ENCODE results near the gene RAD51B. TPM values are rescaled to one million over a fixed set of nuclear protein-coding genes. Genes with fewer than 3 reads are reported as not detected.

The RAD51B gene
- total and polyA plus RNA-seq, 4 experiments from 2014 or later, result 22.0 to 35.7 (median 31.4) TPM

DNA sequence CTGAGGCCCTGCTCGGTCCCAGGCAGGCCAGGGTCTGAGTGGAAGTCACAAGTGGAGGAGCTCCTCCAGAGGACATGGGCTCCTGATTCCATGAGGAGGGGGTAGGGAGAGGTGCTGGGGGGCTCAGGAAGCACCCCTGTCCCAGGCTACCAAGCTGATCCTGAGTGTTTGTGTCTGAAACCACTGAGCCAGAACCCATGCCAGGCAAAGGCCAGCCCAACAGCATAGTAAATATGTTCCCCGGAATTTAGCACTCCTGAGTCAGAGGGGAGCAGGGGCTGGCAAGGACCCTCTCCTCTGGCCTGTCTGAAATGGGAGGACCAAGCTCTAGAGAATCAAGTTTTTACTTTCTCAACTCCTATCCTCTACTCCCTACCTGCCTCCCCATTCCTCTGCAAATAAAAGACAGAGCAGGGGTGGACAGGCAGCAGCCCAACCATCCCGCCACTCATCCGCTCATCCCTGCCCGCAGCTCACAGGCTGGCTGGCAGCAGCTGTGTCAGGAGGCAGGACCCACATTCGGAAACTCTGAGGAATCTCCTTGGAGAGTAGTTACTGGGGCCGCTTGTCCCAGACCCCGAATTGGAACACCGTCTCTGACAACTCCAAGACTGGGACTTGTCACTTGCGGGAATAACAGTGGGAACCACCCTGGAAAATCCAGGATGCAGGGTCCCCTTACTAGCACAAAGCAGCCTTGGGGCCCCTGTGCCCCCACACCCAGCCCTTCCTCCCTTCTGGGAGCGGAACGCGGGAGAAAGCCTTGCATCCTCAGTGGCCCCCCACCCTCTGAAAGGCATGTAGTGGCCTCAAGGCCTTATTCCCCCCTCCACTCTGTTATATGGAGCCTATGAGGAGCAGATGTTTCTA is 870.7 kb downstream of the RAD51B start:
- Histone ChIP-seq H3K4me3 (ENCODE audit: low read length in 2 of 2) (no peak overlapping the region), H3K9me3 (ENCODE audit: control insufficient read depth in 1 of 2, low read length in 2 of 2) (no peaks in the 10 kb centered on the region), H3K36me3 (ENCODE audit: insufficient read depth, low read length) (no peaks in the 10 kb centered on the region), H3K27me3 (ENCODE audit: insufficient read depth, low read length) (no peaks in the 10 kb centered on the region), H3K4me1 (ENCODE audit: insufficient read depth, low read length) (peaks cover 17% of the 10 kb centered on the region), H3K27ac (ENCODE audit: low read depth, low read length) (no peak overlapping the region)
- ChIA-PET CTCF (ENCODE audit: partially characterized antibody) (interaction anchor here (1.4 kb wide), 1 partner anchor 99 kb away, joined by 4 read pairs; no protein-coding TSS in a partner anchor), POLR2A (ENCODE audit: partially characterized antibody) (interaction anchor here (0.5 to 9.5 kb wide), 2 partner anchors 96 to 451 kb away, joined by 3 to 581 read pairs; partner anchors contain the start of gene ZFP36L1)
- intact Hi-C loops (cut with micrococcal nuclease), result no loop called here
- H3K27me3 Mint-ChIP-seq, result no peaks in the 10 kb centered on the region
- peaks cover 0 to 2% (median 0%) of the 10 kb centered on the region in 8 donors for H3K9me3 Mint-ChIP-seq
- no peak overlapping the region for H3K4me3 Mint-ChIP-seq
- H3K36me3 Mint-ChIP-seq, result peaks cover 0 to 2% of the 10 kb centered on the region in 2 donors
- DNase-seq, result no peak
- H3K4me1 Mint-ChIP-seq, result peaks cover 18 to 26% (median 22%) of the 10 kb centered on the region in 4 donors
- peak overlapping the region in 3 of 7 donors; percentile 32 to 52 (median 35) for H3K27ac Mint-ChIP-seq

DNA sequence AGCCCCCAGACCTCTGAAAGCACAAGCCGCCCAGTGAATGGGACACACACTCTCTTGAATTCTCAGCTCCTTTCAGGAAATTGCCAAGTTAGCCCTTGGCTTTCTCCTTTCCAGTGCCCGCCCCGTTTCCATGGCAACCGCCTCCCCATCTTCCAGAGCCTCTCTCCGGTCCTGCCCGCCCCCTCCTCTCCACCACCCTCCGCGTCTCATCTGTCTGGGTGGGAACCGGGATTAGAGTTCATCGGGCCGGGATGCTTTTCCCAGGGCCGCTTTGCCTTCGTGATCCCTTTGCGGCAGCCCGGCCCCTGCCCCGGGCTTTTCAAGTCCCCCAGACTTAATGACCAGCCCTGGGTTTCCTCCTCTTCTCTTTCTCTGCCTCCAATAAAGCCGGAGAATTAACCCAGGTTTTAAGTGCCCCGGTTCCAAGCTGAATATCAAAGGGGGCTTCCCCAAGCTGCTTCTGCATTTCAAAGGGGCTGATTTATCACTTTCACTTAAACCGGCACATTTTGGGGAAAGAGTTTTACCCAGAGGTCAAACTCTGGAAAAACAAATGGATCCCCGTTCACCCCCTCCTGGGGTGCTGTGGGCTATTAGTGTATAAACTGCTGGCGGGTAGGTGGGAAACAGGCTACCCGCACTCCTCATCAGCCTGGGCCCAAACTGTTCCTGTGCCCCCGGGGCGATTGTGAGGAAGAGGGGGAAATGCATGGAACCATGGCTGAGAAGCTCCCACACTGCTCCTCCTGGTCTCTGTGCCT is 871.6 kb downstream of the RAD51B start:
- Histone ChIP-seq H3K4me1 (ENCODE audit: insufficient read depth, low read length) (peaks cover 8% of the 10 kb centered on the region), H3K4me3 (ENCODE audit: low read length in 2 of 2) (no peak overlapping the region), H3K27me3 (ENCODE audit: insufficient read depth, low read length) (no peaks in the 10 kb centered on the region), H3K9me3 (ENCODE audit: control insufficient read depth in 1 of 2, low read length in 2 of 2) (no peaks in the 10 kb centered on the region), H3K27ac (ENCODE audit: low read depth, low read length) (no peak overlapping the region), H3K36me3 (ENCODE audit: insufficient read depth, low read length) (no peaks in the 10 kb centered on the region)
- intact Hi-C loops (cut with micrococcal nuclease), result no loop called here
- Mint-ChIP-seq H3K4me3 (no peak overlapping the region), H3K36me3 (no peaks in the 10 kb centered on the region), H3K4me1 (peaks cover 12 to 18% (median 16%) of the 10 kb centered on the region in 4 donors), H3K27ac (peak overlapping the region in 1 of 7 donors; percentile 35), H3K9me3 (peaks cover 0 to 2% (median 0%) of the 10 kb centered on the region in 8 donors), H3K27me3 (no peaks in the 10 kb centered on the region)
- DNase-seq, result no peak
- ChIA-PET POLR2A (ENCODE audit: partially characterized antibody) (interaction anchor here (0.9 to 9.5 kb wide), 2 partner anchors 8 to 95 kb away, joined by 4 to 581 read pairs; partner anchors contain the start of gene ZFP36L1), CTCF (ENCODE audit: partially characterized antibody) (no interaction called here)

DNA sequence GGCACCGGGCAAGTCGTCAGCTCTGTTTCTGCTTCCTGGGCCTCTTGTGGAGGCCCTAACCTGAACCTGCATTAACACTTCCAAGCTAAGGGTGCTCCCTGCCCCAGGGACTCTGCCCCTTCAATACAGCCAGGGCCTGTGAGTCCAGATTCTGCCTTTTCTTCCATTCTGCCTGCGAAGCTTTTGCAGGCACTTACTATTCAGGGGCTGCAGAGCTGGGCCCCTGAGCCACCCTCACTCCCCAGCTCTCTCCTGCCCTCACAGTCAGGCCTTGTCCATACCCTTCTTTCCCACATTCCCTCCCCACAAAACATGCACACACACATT is 872.2 kb downstream of the RAD51B start:
- H3K27me3 Mint-ChIP-seq, result no peaks in the 10 kb centered on the region
- no peak overlapping the region for H3K4me3 ChIP-seq (ENCODE audit: low read length in 2 of 2)
- no peaks in the 10 kb centered on the region for H3K36me3 Mint-ChIP-seq
- H3K4me1 Mint-ChIP-seq, result peaks cover 9 to 13% (median 11%) of the 10 kb centered on the region in 4 donors
- no peak overlapping the region for H3K4me3 Mint-ChIP-seq
- ChIA-PET CTCF (ENCODE audit: partially characterized antibody) (no interaction called here), POLR2A (ENCODE audit: partially characterized antibody) (interaction anchor here (0.9 kb wide), 1 partner anchor 9 kb away, joined by 4 read pairs; no protein-coding TSS in a partner anchor)
- H3K9me3 ChIP-seq (ENCODE audit: control insufficient read depth in 1 of 2, low read length in 2 of 2), result no peaks in the 10 kb centered on the region
- H3K27ac Mint-ChIP-seq, result peak overlapping the region in 1 of 7 donors; percentile 32
- H3K36me3 ChIP-seq (ENCODE audit: insufficient read depth, low read length), result no peaks in the 10 kb centered on the region
- H3K9me3 Mint-ChIP-seq, result peaks cover 0 to 2% (median 0%) of the 10 kb centered on the region in 8 donors
- no peaks in the 10 kb centered on the region for H3K27me3 ChIP-seq (ENCODE audit: insufficient read depth, low read length)
- no peak for DNase-seq
- H3K27ac ChIP-seq (ENCODE audit: low read depth, low read length), result no peak overlapping the region
- intact Hi-C loops (cut with micrococcal nuclease), result no loop called here
- peaks cover 6% of the 10 kb centered on the region for H3K4me1 ChIP-seq (ENCODE audit: insufficient read depth, low read length)

DNA sequence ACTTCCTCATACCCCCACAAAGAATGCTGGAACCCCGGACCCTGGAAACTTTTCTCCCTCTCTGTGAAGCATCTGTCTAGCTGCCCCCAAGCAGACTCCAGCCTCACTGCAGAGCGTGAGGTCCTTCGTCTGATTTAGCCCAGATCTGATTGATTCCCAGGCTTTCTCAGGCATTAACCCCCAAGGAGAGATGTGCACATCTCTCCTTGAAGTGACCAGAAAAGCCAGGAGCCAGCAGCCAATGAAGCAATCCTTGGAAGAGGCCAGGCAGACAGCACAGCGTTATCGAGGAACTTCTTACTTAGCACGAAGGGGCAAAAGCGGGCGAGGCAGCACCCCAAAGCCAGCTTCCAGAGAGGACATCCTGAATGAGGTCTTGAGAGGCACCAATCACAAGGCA is 872.6 kb downstream of the RAD51B start:
- Histone ChIP-seq H3K9me3 (ENCODE audit: control insufficient read depth in 1 of 2, low read length in 2 of 2) (no peaks in the 10 kb centered on the region), H3K36me3 (ENCODE audit: insufficient read depth, low read length) (no peaks in the 10 kb centered on the region), H3K4me3 (ENCODE audit: low read length in 2 of 2) (no peak overlapping the region), H3K4me1 (ENCODE audit: insufficient read depth, low read length) (peaks cover 6% of the 10 kb centered on the region), H3K27ac (ENCODE audit: low read depth, low read length) (no peak overlapping the region), H3K27me3 (ENCODE audit: insufficient read depth, low read length) (no peaks in the 10 kb centered on the region)
- Mint-ChIP-seq H3K4me3 (no peak overlapping the region), H3K4me1 (peaks cover 6 to 13% (median 9%) of the 10 kb centered on the region in 4 donors), H3K27me3 (no peaks in the 10 kb centered on the region), H3K27ac (peak overlapping the region in 1 of 7 donors; percentile 32), H3K9me3 (peaks cover 0 to 2% (median 0%) of the 10 kb centered on the region in 8 donors), H3K36me3 (no peaks in the 10 kb centered on the region)
- intact Hi-C loops (cut with micrococcal nuclease), result no loop called here
- CTCF ChIA-PET (ENCODE audit: partially characterized antibody), result no interaction called here
- POLR2A ChIA-PET (ENCODE audit: partially characterized antibody), result interaction anchor here (0.9 kb wide), 1 partner anchor 9 kb away, joined by 4 read pairs; no protein-coding TSS in a partner anchor
- no peak for DNase-seq

DNA sequence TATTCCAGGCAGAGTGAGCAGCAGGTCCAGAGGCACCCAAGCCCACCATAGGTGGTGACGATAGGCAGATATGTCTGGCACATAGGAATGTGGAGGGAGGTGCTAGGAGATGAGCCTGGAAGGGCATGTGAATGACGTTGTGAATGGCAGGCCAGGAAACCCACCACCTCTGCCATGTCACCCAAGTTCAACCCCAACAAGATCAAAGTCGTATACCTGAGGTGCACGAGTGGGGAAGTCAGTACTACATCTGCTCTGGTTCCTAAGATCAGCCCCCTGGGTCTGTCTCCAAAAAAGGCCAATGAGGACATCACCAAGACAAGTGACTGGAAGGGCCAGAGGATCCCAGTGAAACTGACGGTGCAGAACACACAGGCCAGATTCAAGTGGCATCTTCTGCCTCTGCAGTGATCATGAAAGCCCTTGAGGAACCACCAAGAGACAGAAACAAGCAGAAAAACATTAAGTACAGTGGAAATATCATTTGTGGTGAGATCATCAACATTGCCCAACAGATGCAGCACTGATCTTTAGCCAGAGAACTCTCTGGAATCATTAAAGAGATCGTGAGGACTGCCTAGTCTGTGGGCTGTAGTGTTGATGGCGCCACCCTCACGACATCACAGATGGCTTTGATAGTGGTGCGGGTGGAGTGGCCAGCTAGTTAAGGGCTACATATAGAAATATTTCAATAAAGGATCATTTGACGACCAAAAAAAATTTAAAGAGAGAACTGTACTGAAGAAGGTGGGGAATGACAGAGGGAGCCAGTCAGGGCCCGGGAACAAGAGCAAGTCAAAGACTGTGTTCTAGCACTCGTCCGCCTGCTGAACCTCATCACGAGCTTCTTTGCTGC is 873.6 kb downstream of the RAD51B start:
- POLR2A ChIA-PET (ENCODE audit: partially characterized antibody), result interaction anchor here (0.9 to 2.0 kb wide), 2 partner anchors 8 to 96 kb away, joined by 3 to 15 read pairs; no protein-coding TSS in a partner anchor
- Mint-ChIP-seq H3K36me3 (no peaks in the 10 kb centered on the region), H3K27ac (no peak overlapping the region), H3K27me3 (no peaks in the 10 kb centered on the region), H3K4me3 (no peak overlapping the region), H3K9me3 (peaks cover 0 to 2% (median 0%) of the 10 kb centered on the region in 8 donors), H3K4me1 (peaks cover 5 to 11% (median 8%) of the 10 kb centered on the region in 4 donors)
- intact Hi-C loops (cut with micrococcal nuclease), result no loop called here
- H3K4me3 ChIP-seq (ENCODE audit: low read length in 2 of 2), result no peak overlapping the region
- H3K27me3 ChIP-seq (ENCODE audit: insufficient read depth, low read length), result no peaks in the 10 kb centered on the region
- CTCF ChIA-PET (ENCODE audit: partially characterized antibody), result interaction anchor here (0.8 kb wide), 1 partner anchor 10 kb away, joined by 3 read pairs; no protein-coding TSS in a partner anchor
- no peaks in the 10 kb centered on the region for H3K36me3 ChIP-seq (ENCODE audit: insufficient read depth, low read length)
- H3K27ac ChIP-seq (ENCODE audit: low read depth, low read length), result no peak overlapping the region
- no peaks in the 10 kb centered on the region for H3K9me3 ChIP-seq (ENCODE audit: control insufficient read depth in 1 of 2, low read length in 2 of 2)
- H3K4me1 ChIP-seq (ENCODE audit: insufficient read depth, low read length), result peaks cover 6% of the 10 kb centered on the region
- no peak for DNase-seq

DNA sequence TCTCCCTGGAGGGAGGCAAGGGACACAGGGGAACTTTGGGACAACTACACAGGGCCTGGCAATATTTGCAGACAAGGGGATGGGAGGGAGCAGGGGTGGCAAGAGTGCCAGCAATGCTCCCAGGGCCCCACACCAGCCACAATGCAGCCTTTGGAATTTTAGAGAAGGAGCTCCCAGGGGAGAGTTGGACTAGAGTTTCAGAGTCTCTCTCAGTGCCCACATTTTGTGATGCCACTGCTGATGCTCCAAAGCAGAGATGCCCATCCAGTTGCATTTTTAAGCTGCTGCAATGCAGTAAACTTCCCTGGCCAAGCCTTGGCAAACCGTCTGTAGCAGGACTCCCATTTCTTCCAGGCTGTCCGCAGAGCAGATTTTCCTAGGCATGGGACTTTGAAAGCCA is 874.3 kb downstream of the RAD51B start:
- H3K36me3 ChIP-seq (ENCODE audit: insufficient read depth, low read length), result no peaks in the 10 kb centered on the region
- H3K27me3 Mint-ChIP-seq, result no peaks in the 10 kb centered on the region
- peaks cover 0 to 2% (median 0%) of the 10 kb centered on the region in 8 donors for H3K9me3 Mint-ChIP-seq
- H3K4me1 ChIP-seq (ENCODE audit: insufficient read depth, low read length), result peaks cover 6% of the 10 kb centered on the region
- H3K9me3 ChIP-seq (ENCODE audit: control insufficient read depth in 1 of 2, low read length in 2 of 2), result no peaks in the 10 kb centered on the region
- ChIA-PET CTCF (ENCODE audit: partially characterized antibody) (interaction anchor here (0.8 to 1.4 kb wide), 2 partner anchors 11 to 122 kb away, joined by 3 read pairs; no protein-coding TSS in a partner anchor), POLR2A (ENCODE audit: partially characterized antibody) (interaction anchor here (0.9 to 2.0 kb wide), 4 partner anchors 9 to 414 kb away, joined by 3 to 15 read pairs (median 4); no protein-coding TSS in a partner anchor)
- intact Hi-C loops (cut with micrococcal nuclease), result no loop called here
- H3K27ac ChIP-seq (ENCODE audit: low read depth, low read length), result no peak overlapping the region
- no peaks in the 10 kb centered on the region for H3K27me3 ChIP-seq (ENCODE audit: insufficient read depth, low read length)
- no peak overlapping the region for H3K4me3 ChIP-seq (ENCODE audit: low read length in 2 of 2)
- H3K36me3 Mint-ChIP-seq, result no peaks in the 10 kb centered on the region
- peak overlapping the region in 1 of 7 donors; percentile 42 for H3K27ac Mint-ChIP-seq
- DNase-seq, result no peak
- peaks cover 5 to 9% (median 8%) of the 10 kb centered on the region in 4 donors for H3K4me1 Mint-ChIP-seq
- no peak overlapping the region for H3K4me3 Mint-ChIP-seq

Data from CD4-positive, alpha-beta memory T cell (primary cell).